ENCODE data around the gene EHBP1L1.

The EHBP1L1 gene

GRCh38 chr11:65578134-65578533 lies 2.3 kb downstream of the EHBP1L1 start:
- no peak for DNase-seq

GRCh38 chr11:65578667-65579066 lies 2.8 kb downstream of the EHBP1L1 start:
- no peak for DNase-seq

- DNase-seq = no peak
Observed at GRCh38 chr11:65579291-65579690, 3.4 kb downstream of the EHBP1L1 start.

- DNase-seq = no peak
Observed at GRCh38 chr11:65580031-65580692, 4.3 kb downstream of the EHBP1L1 start.

- no peak for DNase-seq
Observed at GRCh38 chr11:65580756-65581155, 4.9 kb downstream of the EHBP1L1 start.

GRCh38 chr11:65581928-65582327 lies 6.1 kb downstream of the EHBP1L1 start:
- DNase-seq = no peak

- no peak for DNase-seq
Observed at GRCh38 chr11:65583589-65583988, 7.7 kb downstream of the EHBP1L1 start.

GRCh38 chr11:65584106-65584505 lies 8.3 kb downstream of the EHBP1L1 start:
- DNase-seq = no peak

- DNase-seq = no peak
Observed at GRCh38 chr11:65584723-65585171, 8.9 kb downstream of the EHBP1L1 start.

GRCh38 chr11:65585396-65586246 lies 9.8 kb downstream of the EHBP1L1 start:
- no peak for DNase-seq

- no peak for DNase-seq
Observed at GRCh38 chr11:65586247-65586630, 10.4 kb downstream of the EHBP1L1 start.

- DNase-seq = no peak
Observed at GRCh38 chr11:65586676-65587075, 10.8 kb downstream of the EHBP1L1 start.

- no peak for DNase-seq
Observed at GRCh38 chr11:65588199-65589054, 12.6 kb downstream of the EHBP1L1 start.

- DNase-seq = no peak
Observed at GRCh38 chr11:65589444-65590239, 13.8 kb downstream of the EHBP1L1 start.

- DNase-seq = no peak
Observed at GRCh38 chr11:65590240-65590738, 14.4 kb downstream of the EHBP1L1 start.

- DNase-seq = no peak
Observed at GRCh38 chr11:65591939-65592857, 16.3 kb downstream of the EHBP1L1 start.

GRCh38 chr11:65592858-65593517 lies 17.1 kb downstream of the EHBP1L1 start:
- DNase-seq = no peak

- peak; percentile 58 for DNase-seq
Observed at GRCh38 chr11:65593518-65594414, 17.9 kb downstream of the EHBP1L1 start.

GRCh38 chr11:65595131-65595530 lies 19.3 kb downstream of the EHBP1L1 start:
- DNase-seq = no peak
